Panc1 (cell line): ENCODE data around the gene RIN2.

Experiments used
- POLR2AphosphoS5 ChIP-seq: IDR thresholded peaks from 2 replicates; pipeline ENCODE4 v1.6.1; 2012; ENCODE audit warnings: mild to moderate bottlenecking, low read depth, low read length, moderate library complexity
- SIN3A ChIP-seq: IDR thresholded peaks from 2 replicates; pipeline ENCODE4 v1.6.1; 2012; ENCODE audit warnings: low read depth, mild to moderate bottlenecking, low read length, moderate library complexity, borderline replicate concordance; ENCODE audit not compliant: insufficient read depth
- TCF7L2 ChIP-seq: IDR thresholded peaks from 2 replicates; pipeline ENCODE4 v1.6.1; 2011; ENCODE audit warnings: mild to moderate bottlenecking, low read depth, low read length, inconsistent platforms
- TF ChIP-seq, protein P1 (sequence below): fragments of 450-650 bp; IDR thresholded peaks from 2 replicates; pipeline ENCODE4 v1.5.1; 2017; ENCODE audit warnings: mild to moderate bottlenecking

DNA sequence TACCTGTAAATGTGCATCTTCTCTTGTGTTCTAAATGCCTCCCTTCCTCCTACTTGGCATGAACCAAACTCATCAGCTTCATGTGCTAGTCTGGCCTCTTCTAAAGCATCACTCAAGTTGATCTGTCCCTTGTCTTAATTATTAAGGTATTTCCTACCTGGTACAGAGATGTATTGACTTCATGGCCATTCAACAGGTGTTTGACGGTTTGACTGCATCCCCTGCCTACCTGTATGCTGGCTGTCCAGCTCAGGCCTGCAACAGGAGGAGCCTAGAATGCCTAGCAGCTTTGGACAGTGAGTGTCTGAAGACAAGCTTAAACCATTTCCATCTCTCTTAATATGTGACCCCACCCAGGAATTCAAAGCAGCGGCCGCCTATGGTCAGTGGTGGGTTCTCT lies 24.6 kb downstream of the RIN2 start:
- TF ChIP-seq, protein P1, sequence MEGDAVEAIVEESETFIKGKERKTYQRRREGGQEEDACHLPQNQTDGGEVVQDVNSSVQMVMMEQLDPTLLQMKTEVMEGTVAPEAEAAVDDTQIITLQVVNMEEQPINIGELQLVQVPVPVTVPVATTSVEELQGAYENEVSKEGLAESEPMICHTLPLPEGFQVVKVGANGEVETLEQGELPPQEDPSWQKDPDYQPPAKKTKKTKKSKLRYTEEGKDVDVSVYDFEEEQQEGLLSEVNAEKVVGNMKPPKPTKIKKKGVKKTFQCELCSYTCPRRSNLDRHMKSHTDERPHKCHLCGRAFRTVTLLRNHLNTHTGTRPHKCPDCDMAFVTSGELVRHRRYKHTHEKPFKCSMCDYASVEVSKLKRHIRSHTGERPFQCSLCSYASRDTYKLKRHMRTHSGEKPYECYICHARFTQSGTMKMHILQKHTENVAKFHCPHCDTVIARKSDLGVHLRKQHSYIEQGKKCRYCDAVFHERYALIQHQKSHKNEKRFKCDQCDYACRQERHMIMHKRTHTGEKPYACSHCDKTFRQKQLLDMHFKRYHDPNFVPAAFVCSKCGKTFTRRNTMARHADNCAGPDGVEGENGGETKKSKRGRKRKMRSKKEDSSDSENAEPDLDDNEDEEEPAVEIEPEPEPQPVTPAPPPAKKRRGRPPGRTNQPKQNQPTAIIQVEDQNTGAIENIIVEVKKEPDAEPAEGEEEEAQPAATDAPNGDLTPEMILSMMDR, result no peak
- TF ChIP-seq TCF7L2, result no peak
- TF ChIP-seq POLR2AphosphoS5, result no peak
- no peak for TF ChIP-seq SIN3A
